ENCODE data around the gene MAPKBP1.

DNA sequence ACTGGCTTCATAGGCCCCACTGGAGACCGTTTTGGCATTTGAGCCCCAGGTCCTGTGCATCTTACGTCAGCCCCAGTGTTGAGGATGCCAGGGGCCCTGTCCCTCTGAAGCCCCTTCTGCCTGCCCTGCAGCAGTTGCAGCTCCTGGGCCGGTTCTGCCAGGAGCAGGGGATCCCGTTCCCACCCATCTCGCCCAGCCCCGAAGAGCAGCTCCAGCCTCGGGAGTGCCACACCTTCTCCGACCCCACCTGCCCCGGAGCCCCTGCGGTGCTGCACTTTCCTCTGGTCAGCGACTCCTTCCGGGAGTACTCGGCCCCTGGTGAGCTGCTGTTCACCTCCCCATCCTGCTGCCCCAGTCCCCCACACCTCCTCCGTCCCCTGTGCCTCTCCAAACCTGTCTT is 72.9 kb downstream of the MAPKBP1 start:
- TF ChIP-seq, protein P1, sequence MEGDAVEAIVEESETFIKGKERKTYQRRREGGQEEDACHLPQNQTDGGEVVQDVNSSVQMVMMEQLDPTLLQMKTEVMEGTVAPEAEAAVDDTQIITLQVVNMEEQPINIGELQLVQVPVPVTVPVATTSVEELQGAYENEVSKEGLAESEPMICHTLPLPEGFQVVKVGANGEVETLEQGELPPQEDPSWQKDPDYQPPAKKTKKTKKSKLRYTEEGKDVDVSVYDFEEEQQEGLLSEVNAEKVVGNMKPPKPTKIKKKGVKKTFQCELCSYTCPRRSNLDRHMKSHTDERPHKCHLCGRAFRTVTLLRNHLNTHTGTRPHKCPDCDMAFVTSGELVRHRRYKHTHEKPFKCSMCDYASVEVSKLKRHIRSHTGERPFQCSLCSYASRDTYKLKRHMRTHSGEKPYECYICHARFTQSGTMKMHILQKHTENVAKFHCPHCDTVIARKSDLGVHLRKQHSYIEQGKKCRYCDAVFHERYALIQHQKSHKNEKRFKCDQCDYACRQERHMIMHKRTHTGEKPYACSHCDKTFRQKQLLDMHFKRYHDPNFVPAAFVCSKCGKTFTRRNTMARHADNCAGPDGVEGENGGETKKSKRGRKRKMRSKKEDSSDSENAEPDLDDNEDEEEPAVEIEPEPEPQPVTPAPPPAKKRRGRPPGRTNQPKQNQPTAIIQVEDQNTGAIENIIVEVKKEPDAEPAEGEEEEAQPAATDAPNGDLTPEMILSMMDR (IDR thresholded peaks at IDR 0.05), result no peak
- no peak for TF ChIP-seq POLR2A (IDR thresholded peaks at IDR 0.05)

Data from right lobe of liver (tissue), 4 donors.